ENCODE results near the gene ZNRF3. TPM values are rescaled to one million over a fixed set of nuclear protein-coding genes. Genes with fewer than 3 reads are reported as not detected.

The ZNRF3 gene
- polyA plus RNA-seq, 1 experiment = 1.4 TPM

DNA sequence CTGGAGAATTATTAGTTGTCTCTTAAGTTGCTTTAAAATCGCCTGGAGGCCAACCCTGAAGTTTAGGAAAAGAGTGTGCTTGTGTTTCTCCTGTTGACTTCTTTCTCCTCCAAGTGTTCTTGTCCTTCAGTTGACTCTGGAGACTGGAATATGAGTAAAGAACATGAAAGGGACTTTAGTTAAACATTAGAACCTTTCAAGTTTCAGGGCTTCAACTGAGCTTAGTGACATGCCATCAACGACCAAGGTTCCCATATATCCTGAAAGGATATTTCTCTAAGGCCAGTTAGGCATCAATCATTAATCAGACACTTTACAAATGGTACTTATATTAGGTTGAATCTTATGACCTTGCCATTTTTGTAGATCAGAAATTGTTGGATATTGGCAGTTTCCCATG lies 70.0 kb downstream of the ZNRF3 start:
- DNase-seq (ENCODE audit: low read depth, low spot score) = no peak
- no peaks in the 10 kb centered on the region for H3K9me3 ChIP-seq (ENCODE audit: control insufficient read depth, insufficient read depth, low read length)
- H3K27ac ChIP-seq (ENCODE audit: low read depth, low read length) = no peak overlapping the region
- ChIA-PET CTCF (no interaction called here), POLR2A (no interaction called here)
- H3K4me3 ChIP-seq (ENCODE audit: low read depth, low read length) = no peak overlapping the region
- TF ChIP-seq CTCF (IDR thresholded peaks at IDR 0.05; ENCODE audit: low read depth, low read length) = no peak
- no peaks in the 10 kb centered on the region for H3K27me3 ChIP-seq (ENCODE audit: control insufficient read depth, insufficient read depth, low read length)

- H3K27ac ChIP-seq (ENCODE audit: low read depth, low read length) = no peak overlapping the region
- ChIA-PET CTCF (no interaction called here), POLR2A (no interaction called here)
- no peak overlapping the region for H3K4me3 ChIP-seq (ENCODE audit: low read depth, low read length)
- no peak for DNase-seq (ENCODE audit: low read depth, low spot score)
- no peaks in the 10 kb centered on the region for H3K9me3 ChIP-seq (ENCODE audit: control insufficient read depth, insufficient read depth, low read length)
- H3K27me3 ChIP-seq (ENCODE audit: control insufficient read depth, insufficient read depth, low read length) = no peaks in the 10 kb centered on the region
- no peak for TF ChIP-seq CTCF (IDR thresholded peaks at IDR 0.05; ENCODE audit: low read depth, low read length)
Measured at GRCh38 chr22:28953976-28954880, 70.9 kb downstream of the ZNRF3 start.

DNA sequence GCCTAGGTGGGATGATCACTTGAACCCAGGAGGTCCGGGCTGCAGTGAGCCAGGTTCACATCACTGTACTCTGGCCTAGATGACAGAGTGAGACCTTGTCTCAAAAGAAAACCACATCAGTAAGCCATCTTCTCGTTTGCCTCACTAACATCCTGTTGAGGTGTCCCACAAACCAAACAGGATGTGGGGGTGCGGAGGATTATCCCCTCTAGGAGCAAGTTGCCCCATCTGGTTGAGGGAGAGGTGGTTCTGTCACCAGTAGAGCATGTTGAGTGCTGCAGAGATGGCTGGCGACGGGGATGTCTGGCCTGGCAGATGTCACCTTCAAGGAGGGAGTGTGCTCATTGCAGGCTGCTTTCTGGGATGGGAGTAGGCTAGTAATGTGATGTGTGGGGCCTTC lies 72.4 kb downstream of the ZNRF3 start:
- TF ChIP-seq CTCF (IDR thresholded peaks at IDR 0.05; ENCODE audit: low read depth, low read length) = no peak
- Histone ChIP-seq H3K4me3 (ENCODE audit: low read depth, low read length) (no peak overlapping the region), H3K27ac (ENCODE audit: low read depth, low read length) (no peak overlapping the region), H3K9me3 (ENCODE audit: control insufficient read depth, insufficient read depth, low read length) (no peaks in the 10 kb centered on the region), H3K27me3 (ENCODE audit: control insufficient read depth, insufficient read depth, low read length) (no peaks in the 10 kb centered on the region)
- no peak for DNase-seq (ENCODE audit: low read depth, low spot score)
- CTCF ChIA-PET = no interaction called here
- POLR2A ChIA-PET = no interaction called here

- Histone ChIP-seq H3K27ac (ENCODE audit: low read depth, low read length) (no peak overlapping the region), H3K4me3 (ENCODE audit: low read depth, low read length) (no peak overlapping the region), H3K27me3 (ENCODE audit: control insufficient read depth, insufficient read depth, low read length) (no peaks in the 10 kb centered on the region), H3K9me3 (ENCODE audit: control insufficient read depth, insufficient read depth, low read length) (no peaks in the 10 kb centered on the region)
- ChIA-PET CTCF (no interaction called here), POLR2A (no interaction called here)
- no peak for DNase-seq (ENCODE audit: low read depth, low spot score)
- no peak for TF ChIP-seq CTCF (IDR thresholded peaks at IDR 0.05; ENCODE audit: low read depth, low read length)
Measured at GRCh38 chr22:28956506-28956905, 73.1 kb downstream of the ZNRF3 start.

- CTCF ChIA-PET = no interaction called here
- no peaks in the 10 kb centered on the region for H3K9me3 ChIP-seq (ENCODE audit: control insufficient read depth, insufficient read depth, low read length)
- no peak overlapping the region for H3K27ac ChIP-seq (ENCODE audit: low read depth, low read length)
Measured at GRCh38 chr22:28958611-28959010, 75.2 kb downstream of the ZNRF3 start.

More at GRCh38 chr22:28958611-28959010, 75.2 kb downstream of the ZNRF3 start:
- no peak for TF ChIP-seq CTCF (IDR thresholded peaks at IDR 0.05; ENCODE audit: low read depth, low read length)
- DNase-seq (ENCODE audit: low read depth, low spot score) = no peak
- Histone ChIP-seq H3K27me3 (ENCODE audit: control insufficient read depth, insufficient read depth, low read length) (no peaks in the 10 kb centered on the region), H3K4me3 (ENCODE audit: low read depth, low read length) (no peak overlapping the region)
- POLR2A ChIA-PET = no interaction called here
